ENCODE measurements around the gene CEP135. TPM values are rescaled to one million over a fixed set of nuclear protein-coding genes. Genes with fewer than 3 reads are reported as not detected.
A peak's percentile ranks its signal among the peaks of the same experiment; 100 is the strongest.

Gene CEP135
- polyA plus RNA-seq, 3 donors = 4.0 to 5.1 (median 4.6) TPM

DNA sequence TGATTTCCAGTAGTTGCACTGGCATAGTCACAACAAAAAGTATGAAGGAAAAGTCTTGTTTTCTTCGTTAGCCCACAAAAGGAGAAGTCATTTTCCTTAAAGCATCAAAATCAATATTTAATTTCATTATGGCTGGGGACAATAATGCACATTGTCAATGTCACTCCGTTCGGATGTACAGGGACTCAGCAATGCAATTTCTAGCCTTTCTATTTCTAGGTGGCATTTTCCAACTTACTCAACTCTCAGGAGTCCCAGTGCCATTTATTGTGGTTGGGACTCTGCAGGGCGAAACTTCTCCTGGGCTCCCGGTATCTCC lies 99.6 kb downstream of the CEP135 start:
- Histone ChIP-seq H3K36me3 (replicated peaks in 1 of 2; ENCODE audit: control insufficient read depth in 1 of 2, insufficient read depth in 2 of 2, low read length in 2 of 2) (no peaks in the 10 kb centered on the region), H3K4me1 (ENCODE audit: control insufficient read depth in 1 of 2, insufficient read depth in 2 of 2, low read length in 2 of 2) (peaks cover 14 to 21% of the 10 kb centered on the region in 2 donors), H3K27me3 (ENCODE audit: control insufficient read depth in 2 of 2, insufficient read depth in 2 of 2, low read length in 2 of 2) (peaks cover 18 to 26% of the 10 kb centered on the region in 2 donors), H3K9ac (ENCODE audit: insufficient read depth, low read length, poor library complexity, severe bottlenecking) (peak overlapping the region; percentile 62), H3K79me2 (ENCODE audit: insufficient read depth, low read length) (no peaks in the 10 kb centered on the region), H3K4me3 (replicated peaks in 1 of 3; ENCODE audit: low read depth in 2 of 3, low read length in 3 of 3) (peak overlapping the region; percentile 38 to 82 (median 52)), H3K9me3 (replicated peaks in 1 of 2; ENCODE audit: control insufficient read depth in 1 of 2, insufficient read depth in 1 of 2, low read length in 2 of 2) (no peaks in the 10 kb centered on the region), H2AFZ (ENCODE audit: insufficient read depth, low read depth, low read length, poor library complexity, severe bottlenecking) (peak overlapping the region; percentile 88), H4K20me1 (ENCODE audit: insufficient read depth, low read length) (no peaks in the 10 kb centered on the region), H3K4me2 (replicated peaks; ENCODE audit: extremely low read depth, low read length, poor library complexity, severe bottlenecking) (peak overlapping the region; percentile 86), H3K27ac (ENCODE audit: low read depth in 1 of 2, low read length in 2 of 2) (no peak overlapping the region)
- H3K4me3 Mint-ChIP-seq = peak overlapping the region; percentile 80 to 93
- 0% methylated on average over 4 of the region's 5 CpGs for WGBS (ENCODE audit: insufficient coverage)
- H3K4me1 Mint-ChIP-seq = peaks cover 23% of the 10 kb centered on the region
- no peak for DNase-seq
- H3K27ac Mint-ChIP-seq = no peak overlapping the region
- peaks cover 17 to 26% (median 21%) of the 10 kb centered on the region in 3 donors for H3K27me3 Mint-ChIP-seq (ENCODE audit: low read depth in 3 of 3)
- H3K36me3 Mint-ChIP-seq = peaks cover 0 to 2% of the 10 kb centered on the region in 2 donors
- intact Hi-C loops (cut with micrococcal nuclease) = no loop called here
- TF ChIP-seq CTCF (IDR thresholded peaks at IDR 0.05) = no peak
- peaks cover 0 to 3% (median 0%) of the 10 kb centered on the region in 7 donors for H3K9me3 Mint-ChIP-seq

GRCh38 chr4:56048702-56049431 lies 100.1 kb downstream of the CEP135 start:
- DNase-seq = peak; percentile 6 to 23 (median 12)
- intact Hi-C loops (cut with micrococcal nuclease) = no loop called here
- H3K27ac ChIP-seq (ENCODE audit: low read depth in 1 of 2, low read length in 2 of 2) = no peak overlapping the region
- peaks cover 0 to 3% (median 0%) of the 10 kb centered on the region in 7 donors for H3K9me3 Mint-ChIP-seq
- peak overlapping the region; percentile 47 to 82 (median 59) for H3K4me3 ChIP-seq (replicated peaks in 1 of 3; ENCODE audit: low read depth in 2 of 3, low read length in 3 of 3)
- peaks cover 17 to 26% (median 21%) of the 10 kb centered on the region in 3 donors for H3K27me3 Mint-ChIP-seq (ENCODE audit: low read depth in 3 of 3)
- peak overlapping the region; percentile 80 to 93 for H3K4me3 Mint-ChIP-seq
- peak overlapping the region; percentile 88 for H2AFZ ChIP-seq (ENCODE audit: insufficient read depth, low read depth, low read length, poor library complexity, severe bottlenecking)
- WGBS (ENCODE audit: insufficient coverage) = under 1% methylated on average over 80 of the region's 81 CpGs
- no peaks in the 10 kb centered on the region for H4K20me1 ChIP-seq (ENCODE audit: insufficient read depth, low read length)
- no peaks in the 10 kb centered on the region for H3K36me3 ChIP-seq (replicated peaks in 1 of 2; ENCODE audit: control insufficient read depth in 1 of 2, insufficient read depth in 2 of 2, low read length in 2 of 2)
- peaks cover 0 to 2% of the 10 kb centered on the region in 2 donors for H3K36me3 Mint-ChIP-seq
- no peaks in the 10 kb centered on the region for H3K79me2 ChIP-seq (ENCODE audit: insufficient read depth, low read length)
- peak overlapping the region; percentile 62 for H3K9ac ChIP-seq (ENCODE audit: insufficient read depth, low read length, poor library complexity, severe bottlenecking)
- H3K4me1 ChIP-seq (ENCODE audit: control insufficient read depth in 1 of 2, insufficient read depth in 2 of 2, low read length in 2 of 2) = peaks cover 14 to 21% of the 10 kb centered on the region in 2 donors
- peaks cover 18 to 26% of the 10 kb centered on the region in 2 donors for H3K27me3 ChIP-seq (ENCODE audit: control insufficient read depth in 2 of 2, insufficient read depth in 2 of 2, low read length in 2 of 2)
- H3K4me1 Mint-ChIP-seq = peaks cover 23% of the 10 kb centered on the region
- H3K4me2 ChIP-seq (replicated peaks; ENCODE audit: extremely low read depth, low read length, poor library complexity, severe bottlenecking) = peak overlapping the region; percentile 86
- H3K27ac Mint-ChIP-seq = no peak overlapping the region
- H3K9me3 ChIP-seq (replicated peaks in 1 of 2; ENCODE audit: control insufficient read depth in 1 of 2, insufficient read depth in 1 of 2, low read length in 2 of 2) = no peaks in the 10 kb centered on the region
- TF ChIP-seq CTCF (IDR thresholded peaks at IDR 0.05) = peak; percentile 39
